SK-N-SH (cell line): Measurements from ENCODE around the gene CPT1B. TPM values are rescaled to one million over a fixed set of nuclear protein-coding genes. Genes with fewer than 3 reads are reported as not detected.

ENCODE experiments used
- CTCF ChIA-PET: fragments of 300-600, 350-600 bp; formaldehyde crosslinking; extraction: SDS; loops from one replicate; lab custom pipeline; 2021; lab: Yijun Ruan, JAX
- POLR2A ChIA-PET: fragments of 350-600 bp; sonication (Branson Sonifier 250); formaldehyde crosslinking; extraction: SDS; loops from one replicate; lab custom pipeline; 2020; ENCODE audit warnings: antibody characterized with exemption, inconsistent platforms; lab: Yijun Ruan, JAX
- DNase-seq: peaks from one replicate; pipeline ENCODE4 v3.0.0; 2012
- H2AFZ ChIP-seq: fragments of 200-600 bp; sonication (generic); 2 replicates; pipeline ENCODE4 v1.8.1; 2016; ENCODE audit warnings: antibody characterized with exemption, mild to moderate bottlenecking, low read depth
- H3F3A ChIP-seq: fragments of 200-600 bp; sonication (generic); replicated peaks from 2 replicates; pipeline ENCODE3; 2016; ENCODE audit warnings: antibody characterized with exemption, mild to moderate bottlenecking; ENCODE audit not compliant: insufficient read depth
- H3K27ac ChIP-seq, 2 experiments: fragments of 200-500 bp in 1 of 2; fragments of 200-600 bp in 1 of 2; sonication (Bioruptor generic) in 1 of 2; sonication (generic), shearing (Covaris generic) in 1 of 2; 2 replicates each; pipeline versions ENCODE4 v1.5.1 to v1.6.1; 2014 to 2016; ENCODE audit warnings: low read depth in 2 of 2, inconsistent platforms in 1 of 2, low read length in 1 of 2, mild to moderate bottlenecking in 1 of 2, mixed read lengths in 1 of 2
- H3K27me3 ChIP-seq: fragments of 200-600 bp; sonication (generic), shearing (Covaris generic); 2 replicates; pipeline ENCODE4 v1.6.1; 2016; ENCODE audit warnings: mixed run types; ENCODE audit not compliant: insufficient read depth
- H3K36me3 ChIP-seq, 2 experiments: fragments of 200-500 bp in 1 of 2; fragments of 200-600 bp in 1 of 2; sonication (Bioruptor generic) in 1 of 2; sonication (generic) in 1 of 2; replicated peaks in 1 of 2; 2 replicates each; pipeline versions ENCODE3 to v1.5.1; 2014 to 2016; ENCODE audit warnings: low read length in 1 of 2, mild to moderate bottlenecking in 1 of 2; ENCODE audit not compliant: insufficient read depth in 2 of 2, control insufficient read depth in 1 of 2
- H3K4me1 ChIP-seq, 2 experiments: fragments of 200-500 bp in 1 of 2; fragments of 200-600 bp in 1 of 2; sonication (Bioruptor generic) in 1 of 2; sonication (generic), shearing (Covaris generic) in 1 of 2; 2 replicates each; pipeline versions ENCODE4 v1.5.1 to v1.6.1; 2014 to 2016; ENCODE audit warnings: low read depth in 1 of 2, low read length in 1 of 2, mixed run types in 1 of 2; ENCODE audit not compliant: insufficient read depth in 2 of 2, control insufficient read depth in 1 of 2
- H3K4me2 ChIP-seq: fragments of 200-600 bp; sonication (generic), shearing (Covaris generic); 2 replicates; pipeline ENCODE4 v1.6.1; 2017; ENCODE audit warnings: mixed run types
- H3K4me3 ChIP-seq, 2 experiments: fragments of 200-500 bp in 1 of 2; fragments of 200-600 bp in 1 of 2; sonication (Bioruptor generic) in 1 of 2; sonication (generic), shearing (Covaris generic) in 1 of 2; 2 replicates each; pipeline versions ENCODE4 v1.5.1 to v1.8.1; 2014 to 2016; ENCODE audit warnings: low read depth in 2 of 2, inconsistent platforms in 1 of 2, low read length in 1 of 2, mild to moderate bottlenecking in 1 of 2, mixed read lengths in 1 of 2, moderate library complexity in 1 of 2
- H3K79me2 ChIP-seq: fragments of 200-600 bp; sonication (generic); 2 replicates; pipeline ENCODE4 v1.8.1; 2017; ENCODE audit warnings: mild to moderate bottlenecking; ENCODE audit not compliant: insufficient read depth
- H3K9ac ChIP-seq: fragments of 200-600 bp; sonication (generic); 2 replicates; pipeline ENCODE4 v1.6.1; 2017; ENCODE audit warnings: mixed run types
- H3K9me2 ChIP-seq: fragments of 200-600 bp; sonication (generic); 2 replicates; pipeline ENCODE4 v1.6.1; 2017; ENCODE audit warnings: mixed run types
- H3K9me3 ChIP-seq: fragments of 200-600 bp; sonication (generic); 2 replicates; pipeline ENCODE4 v1.6.1; 2017; ENCODE audit warnings: mixed run types, mild to moderate bottlenecking, moderate library complexity
- H4K20me1 ChIP-seq: fragments of 200-600 bp; sonication (generic); 2 replicates; pipeline ENCODE4 v1.6.1; 2017; ENCODE audit warnings: mild to moderate bottlenecking, mixed run types; ENCODE audit not compliant: insufficient read depth
- CTCF ChIP-seq: fragments of 200-600 bp; sonication (generic); IDR thresholded peaks from 2 replicates; pipeline ENCODE4 v1.6.1; 2017; ENCODE audit warnings: antibody characterized with exemption, mild to moderate bottlenecking, moderate library complexity
- ELF1 ChIP-seq: IDR thresholded peaks from 2 replicates; pipeline ENCODE4 v1.4.0; 2012
- EP300 ChIP-seq, 2 experiments: IDR thresholded peaks; 2 replicates each; pipeline versions ENCODE4 v1.4.0 to v1.6.1; 2012; ENCODE audit warnings: borderline replicate concordance in 1 of 2, low read depth in 1 of 2, low read length in 1 of 2
- EZH2phosphoT487 ChIP-seq: fragments of 200-600 bp; sonication (generic); IDR thresholded peaks from 2 replicates; pipeline ENCODE4 v1.6.1; 2017; ENCODE audit warnings: low read depth, mixed run types, mild to moderate bottlenecking, antibody characterized with exemption, moderate library complexity, borderline replicate concordance
- FOSL2 ChIP-seq: IDR thresholded peaks from 2 replicates; pipeline ENCODE4 v1.4.0; 2012; ENCODE audit warnings: low read depth, mild to moderate bottlenecking, moderate library complexity, borderline replicate concordance
- FOXM1 ChIP-seq: IDR thresholded peaks from 2 replicates; pipeline ENCODE4 v1.4.0; 2012; ENCODE audit warnings: low read depth, mild to moderate bottlenecking
- MXI1 ChIP-seq: IDR thresholded peaks from 2 replicates; pipeline ENCODE4 v1.6.1; 2012; ENCODE audit warnings: mild to moderate bottlenecking, low read depth, low read length, improper control_type of control experiment
- POLR2AphosphoS5 ChIP-seq: IDR thresholded peaks from 2 replicates; pipeline ENCODE4 v1.6.1; 2012; ENCODE audit warnings: low read depth, low read length
- SIN3A ChIP-seq: IDR thresholded peaks from 2 replicates; pipeline ENCODE4 v1.6.1; 2012; ENCODE audit warnings: low read depth, mild to moderate bottlenecking, low read length, moderate library complexity, borderline replicate concordance
- SMC3 ChIP-seq: IDR thresholded peaks from 2 replicates; pipeline ENCODE4 v1.6.1; 2012; ENCODE audit warnings: low read depth, low read length, improper control_type of control experiment
- TAF1 ChIP-seq: IDR thresholded peaks from 2 replicates; pipeline ENCODE4 v1.6.1; 2012; ENCODE audit warnings: low read depth, mild to moderate bottlenecking, low read length, moderate library complexity, borderline replicate concordance
- USF2 ChIP-seq: fragments of 150-350 bp; IDR thresholded peaks from 2 replicates; pipeline ENCODE4 v1.6.1; 2017; ENCODE audit warnings: antibody characterized with exemption, low read length, low read depth, borderline replicate concordance
- ZBTB33 ChIP-seq: IDR thresholded peaks from 2 replicates; pipeline ENCODE4 v1.4.0; 2012; ENCODE audit warnings: low read depth, borderline replicate concordance
- WGBS: methylation state at CpG from one replicate; pipeline ENCODE4 v1.1.6; 2017; ENCODE audit warnings: low lambda C conversion rate; 5-methylcytosine and 5-hydroxymethylcytosine counted together
- polyA plus RNA-seq, 3 experiments: library from polyadenylated mRNA; depleted of rRNA; stranded (reverse); fragments of >200 nt; gene quantifications; 2 replicates each; pipeline ENCODE4 v1.2.3, GENCODE V29; 2012
- TF ChIP-seq, protein P1 (sequence below): IDR thresholded peaks from 2 replicates; pipeline ENCODE4 v1.4.0; 2012; ENCODE audit warnings: low read depth, borderline replicate concordance

Gene CPT1B
- polyA plus RNA-seq, 1 of the 3 experiments (the other 2 are of a cell fraction): 33.2 TPM

- POLR2A ChIA-PET: no interaction called here
- H2AFZ ChIP-seq: no peak overlapping the region
- H3K4me1 ChIP-seq: peaks cover 0 to 28% of the 10 kb centered on the region in 2 experiments; a peak in 2 of 4 replicates
- no peak for TF ChIP-seq FOSL2
- TF ChIP-seq EZH2phosphoT487: no peak
- no peak for TF ChIP-seq ZBTB33
- no peak for TF ChIP-seq TAF1
- no peak for TF ChIP-seq SMC3
- no peak for TF ChIP-seq USF2
- no peak for TF ChIP-seq ELF1
- no peak for TF ChIP-seq CTCF
- WGBS: 93% methylated on average over 9 of the region's 27 CpGs
- H3K36me3 ChIP-seq: peaks cover 0 to 6% of the 10 kb centered on the region in 2 experiments
- no peaks in the 10 kb centered on the region for H3K9me3 ChIP-seq
- H3K4me3 ChIP-seq: no peak overlapping the region
- no peak overlapping the region for H3K27ac ChIP-seq
- DNase-seq: peak; percentile 22
- no peak overlapping the region for H3K4me2 ChIP-seq
- no peaks in the 10 kb centered on the region for H4K20me1 ChIP-seq
- H3K9ac ChIP-seq: no peak overlapping the region
- H3K79me2 ChIP-seq: peaks cover 7% of the 10 kb centered on the region; the same call in 1 of the 2 replicates
- H3K9me2 ChIP-seq: no peaks in the 10 kb centered on the region
- H3K27me3 ChIP-seq: no peaks in the 10 kb centered on the region
- H3F3A ChIP-seq: no peaks in the 10 kb centered on the region
- CTCF ChIA-PET: interaction anchor here (0.9 to 1.4 kb wide), 2 partner anchors 66 to 100 kb away, joined by 3 to 4 read pairs; partner anchors contain the start of gene SCO2
Measured at GRCh38 chr22:50625568-50626313, 47.5 kb upstream of the CPT1B start.

DNA sequence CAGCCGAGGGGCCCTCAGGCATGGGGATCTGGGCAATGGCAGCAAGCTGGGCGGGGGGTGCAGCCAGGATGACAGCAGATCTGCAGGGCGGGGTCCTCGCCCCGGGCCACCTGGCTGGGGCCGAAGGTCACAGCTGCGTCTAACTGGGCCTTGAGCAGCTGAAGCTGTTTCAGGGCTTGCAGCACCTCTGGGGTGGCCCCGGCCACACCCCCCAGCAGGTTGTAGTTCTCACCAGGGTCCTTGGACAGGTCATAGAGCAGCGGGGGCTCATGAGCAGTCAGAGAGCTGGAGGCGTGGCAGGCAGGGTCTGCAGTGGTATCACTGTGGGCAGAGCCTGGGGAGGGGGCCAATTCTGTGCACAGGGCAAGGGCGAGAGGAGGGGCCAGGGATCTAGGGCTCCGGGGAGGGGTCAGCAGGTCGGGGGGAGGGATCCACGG, 46.9 kb upstream of the CPT1B start:
- WGBS: 75% methylated on average over 6 of the region's 14 CpGs
- H3K36me3 ChIP-seq: peaks cover 0 to 6% of the 10 kb centered on the region in 2 experiments
- CTCF ChIA-PET: no interaction called here
- TF ChIP-seq EZH2phosphoT487: no peak
- no peak for TF ChIP-seq POLR2AphosphoS5
- no peak for TF ChIP-seq SIN3A
- TF ChIP-seq CTCF: no peak
- TF ChIP-seq, protein P1, sequence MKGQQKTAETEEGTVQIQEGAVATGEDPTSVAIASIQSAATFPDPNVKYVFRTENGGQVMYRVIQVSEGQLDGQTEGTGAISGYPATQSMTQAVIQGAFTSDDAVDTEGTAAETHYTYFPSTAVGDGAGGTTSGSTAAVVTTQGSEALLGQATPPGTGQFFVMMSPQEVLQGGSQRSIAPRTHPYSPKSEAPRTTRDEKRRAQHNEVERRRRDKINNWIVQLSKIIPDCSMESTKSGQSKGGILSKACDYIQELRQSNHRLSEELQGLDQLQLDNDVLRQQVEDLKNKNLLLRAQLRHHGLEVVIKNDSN: no peak
- no peak for TF ChIP-seq EP300 (IDR thresholded peaks at IDR 0.05; ENCODE audit: borderline replicate concordance in 1 of 2, low read depth in 1 of 2, low read length in 1 of 2)
- TF ChIP-seq SMC3: no peak
- no peak for TF ChIP-seq FOXM1
- no peak for TF ChIP-seq MXI1

More for the DNA sequence above, 46.9 kb upstream of the CPT1B start:
- Histone ChIP-seq H3K27ac (no peak overlapping the region), H2AFZ (no peak overlapping the region), H3K4me2 (no peak overlapping the region), H3K27me3 (no peaks in the 10 kb centered on the region), H3K79me2 (peaks cover 7% of the 10 kb centered on the region; the same call in 1 of the 2 replicates), H3K4me3 (no peak overlapping the region), H3K9ac (no peak overlapping the region), H3K9me2 (no peaks in the 10 kb centered on the region), H3K4me1 (peaks cover 0 to 30% of the 10 kb centered on the region in 2 experiments; a peak in 2 of 4 replicates), H4K20me1 (no peaks in the 10 kb centered on the region), H3K9me3 (no peaks in the 10 kb centered on the region), H3F3A (no peaks in the 10 kb centered on the region)
- POLR2A ChIA-PET: no interaction called here
- no peak for DNase-seq
